GM12878 (cell line): ENCODE results near the gene CAMTA1. TPM values are rescaled to one million over a fixed set of nuclear protein-coding genes. Genes with fewer than 3 reads are reported as not detected.

Experiments used
- ATAC-seq: fragments of 200-7000 bp; cut with Tn5 transposase; 3 replicates; pipeline ENCODE4 v1.9.1; 2020; ENCODE audit warnings: mild to moderate bottlenecking, moderate library complexity
- BruUV-seq: library from RNA; stranded (reverse); fragments of 400-500 nt; replicated peaks from 2 replicates; lab custom pipeline; 2021; lab: Mats Ljungman, UMichigan
- CTCF ChIA-PET: fragments of 300-600 bp; sonication (Branson Sonifier 250); formaldehyde crosslinking; extraction: SDS; loops from one replicate; lab custom pipeline; 2021; ENCODE audit warnings: inconsistent platforms; lab: Yijun Ruan, JAX
- POLR2A ChIA-PET: fragments of 350-600 bp; formaldehyde crosslinking; extraction: SDS; loops from one replicate; lab custom pipeline; 2021; ENCODE audit warnings: inconsistent platforms; lab: Charles Lee
- RAD21 ChIA-PET: fragments of 300-600 bp; sonication (Branson Sonifier 250); formaldehyde crosslinking; loops from one replicate; lab custom pipeline; 2023; ENCODE audit warnings: antibody characterized with exemption; ENCODE audit not compliant: unreplicated experiment; lab: Charles Lee
- SMC1A ChIA-PET: fragments of 300-600 bp; sonication (Branson Sonifier 250); formaldehyde crosslinking; loops from one replicate; lab custom pipeline; 2023; ENCODE audit not compliant: unreplicated experiment, uncharacterized antibody; lab: Charles Lee
- DNase-seq: peaks from one replicate; pipeline ENCODE4 v3.0.0-alpha.2; 2011; ENCODE audit warnings: low read depth, low spot score
- FAIRE-seq: peaks from 3 replicates; lab custom pipeline; 2011; peaks lifted over from hg19 to GRCh38; lab: Jason Lieb, UNC
- H2AFZ ChIP-seq: 2 replicates; pipeline ENCODE4 v1.6.0; 2011; ENCODE audit warnings: low read depth, low read length, control low read depth; ENCODE audit not compliant: control insufficient read depth
- H3K27ac ChIP-seq: 2 replicates; pipeline ENCODE4 v1.5.1; 2011; ENCODE audit warnings: control low read depth; ENCODE audit not compliant: control insufficient read depth, insufficient read depth
- H3K27me3 ChIP-seq, 2 experiments: replicated peaks in 1 of 2; 2 replicates each; pipeline versions ENCODE4 v1.6.0 to v1.6.1; 2011; ENCODE audit warnings: low read length in 1 of 2; ENCODE audit not compliant: control insufficient read depth in 2 of 2, insufficient read depth in 2 of 2
- H3K36me3 ChIP-seq, 2 experiments: 2 replicates each; pipeline ENCODE4 v1.5.1; 2011; ENCODE audit warnings: low read length in 1 of 2; ENCODE audit not compliant: control insufficient read depth in 2 of 2, insufficient read depth in 2 of 2
- H3K4me1 ChIP-seq: 2 replicates; pipeline ENCODE4 v1.6.1; 2011; ENCODE audit warnings: mild to moderate bottlenecking, low read length, moderate library complexity, mixed read lengths; ENCODE audit not compliant: control insufficient read depth, insufficient read depth
- H3K4me2 ChIP-seq: 2 replicates; pipeline ENCODE4 v1.6.0; 2011; ENCODE audit warnings: control low read depth; ENCODE audit not compliant: control insufficient read depth, insufficient read depth
- H3K4me3 ChIP-seq: fragments of 200-600 bp; sonication (generic); 2 replicates; pipeline ENCODE4 v1.5.1; 2016
- H3K79me2 ChIP-seq: 2 replicates; pipeline ENCODE4 v1.6.0; 2011; ENCODE audit warnings: low read length; ENCODE audit not compliant: control insufficient read depth, insufficient read depth
- H3K9ac ChIP-seq: 2 replicates; pipeline ENCODE4 v1.8.0; 2011; ENCODE audit warnings: low read length, control low read depth, mixed read lengths; ENCODE audit not compliant: control insufficient read depth, insufficient read depth
- H3K9me3 ChIP-seq: replicated peaks from 3 replicates; pipeline ENCODE4 v1.5.1; 2011; ENCODE audit warnings: mild to moderate bottlenecking, low read length; ENCODE audit not compliant: control insufficient read depth, insufficient read depth
- H4K20me1 ChIP-seq: 2 replicates; pipeline ENCODE4 v1.6.0; 2011; ENCODE audit not compliant: control insufficient read depth, insufficient read depth
- DPF2 ChIP-seq: fragments of 450-650 bp; IDR thresholded peaks from 2 replicates; pipeline ENCODE4 v1.6.1; 2017; ENCODE audit warnings: mild to moderate bottlenecking
- MEF2B ChIP-seq: fragments of 450-650 bp; IDR thresholded peaks from 2 replicates; pipeline ENCODE4 v1.6.1; 2018; ENCODE audit warnings: mild to moderate bottlenecking, moderate library complexity; ENCODE audit not compliant: partially characterized antibody, poor library complexity, severe bottlenecking
- SMAD1 ChIP-seq: fragments of 450-650 bp; IDR thresholded peaks from 2 replicates; pipeline ENCODE4 v1.6.1; 2018; ENCODE audit warnings: mild to moderate bottlenecking, low read depth; ENCODE audit not compliant: partially characterized antibody
- ZNF687 ChIP-seq: fragments of 450-650 bp; IDR thresholded peaks from 2 replicates; pipeline ENCODE4 v1.6.1; 2017; ENCODE audit warnings: mild to moderate bottlenecking, moderate library complexity
- WGBS: methylation state at CpG from one replicate; pipeline ENCODE4 v1.1.6; 2016; ENCODE audit warnings: low lambda C conversion rate; ENCODE audit not compliant: insufficient replicate concordance, insufficient coverage; ENCODE audit errors: missing lambda C conversion rate; 5-methylcytosine and 5-hydroxymethylcytosine counted together
- in situ Hi-C: fragments of 300-500 bp; cut with MboI; formaldehyde crosslinking; loops from 9 replicates; pipeline ENCODE4 v1.14.3; 2018; ENCODE audit warnings: mixed read lengths
- intact Hi-C: fragments of 100-400 bp; cut with micrococcal nuclease; formaldehyde crosslinking; loops from one replicate; pipeline ENCODE4 v1.14.2; 2022; ENCODE audit not compliant: unreplicated experiment
- polyA plus RNA-seq, 11 experiments: library from polyadenylated mRNA; depleted of rRNA in 4 of 11; unstranded in 6 of 11; stranded (reverse) in 5 of 11; fragments of >200 nt; fragmentation: Nextera tagmentation in 4 of 11; fragmentation: Illumina TruSeq in 1 of 11; extraction: Ambion mirVana in 4 of 11; extraction: Trizol in 1 of 11; gene quantifications; 1 replicate in 1 of 11; 2 replicates in 10 of 11; pipeline versions ENCODE4 v1.2.1 to v1.2.3, GENCODE V29; 2011 to 2016; ENCODE audit warnings: inconsistent platforms in 2 of 11, missing spikeins in 2 of 11, low read depth in 1 of 11
- total RNA-seq, 4 experiments: library from RNA; depleted of rRNA in 3 of 4; stranded (reverse); fragments of >200 nt in 3 of 4; fragmentation: Illumina TruSeq in 1 of 4; extraction: Trizol in 1 of 4; gene quantifications; 2 replicates each; pipeline versions ENCODE4 v1.2.1 to v1.2.3, GENCODE V29; 2013 to 2021

The CAMTA1 gene
- total and polyA plus RNA-seq, 10 of the 15 experiments (the other 5 are each of a cell fraction or from before 2014, with no cell fraction given), result 37.7 to 148 (median 76.4) TPM

GRCh38 chr1:7629011-7629410, 843.8 kb downstream of the CAMTA1 start:
- in situ Hi-C loops, result no loop called here
- WGBS, result 7% methylated on average over 8 of the region's 8 CpGs
- H3K27me3 ChIP-seq, result peaks cover 10 to 12% of the 10 kb centered on the region in 2 experiments

More at GRCh38 chr1:7629011-7629410, 843.8 kb downstream of the CAMTA1 start:
- Histone ChIP-seq H4K20me1 (no peaks in the 10 kb centered on the region), H3K36me3 (no peaks in the 10 kb centered on the region), H3K27ac (no peak overlapping the region), H3K9ac (no peak overlapping the region), H3K4me2 (no peak overlapping the region), H3K4me1 (no peaks in the 10 kb centered on the region), H2AFZ (no peak overlapping the region), H3K9me3 (no peaks in the 10 kb centered on the region), H3K4me3 (no peak overlapping the region), H3K79me2 (no peaks in the 10 kb centered on the region)
- ATAC-seq (no peak), DNase-seq (no peak), FAIRE-seq (no peak)
- TF ChIP-seq DPF2, result no peak
- no peak for TF ChIP-seq SMAD1
- no peak for TF ChIP-seq ZNF687
- no peak for TF ChIP-seq MEF2B
- SMC1A ChIA-PET, result no interaction called here
- RAD21 ChIA-PET, result no interaction called here
- POLR2A ChIA-PET, result no interaction called here
- intact Hi-C loops, result no loop called here
- BruUV-seq, result no TSS peak
- CTCF ChIA-PET, result no interaction called here
